HepG2 (cell line): Measurements from ENCODE around the gene TM2D1. TPM values are rescaled to one million over a fixed set of nuclear protein-coding genes. Genes with fewer than 3 reads are reported as not detected.

ENCODE experiments used
- ATF7-NPFF ChIP-seq: sonication (generic); formaldehyde crosslinking; IDR thresholded peaks from 2 replicates; pipeline ENCODE4 v1.8.1; 2023; ENCODE audit warnings: mild to moderate bottlenecking, low read depth, missing genetic modification reagents, moderate library complexity
- BRD4 ChIP-seq: sonication (generic); formaldehyde crosslinking; IDR thresholded peaks from 2 replicates; pipeline ENCODE4 v1.4.0; 2020; ENCODE audit warnings: missing genetic modification reagents
- CREBL2 ChIP-seq: sonication (generic); formaldehyde crosslinking; IDR thresholded peaks from 2 replicates; pipeline ENCODE4 v1.8.1; 2023; ENCODE audit warnings: missing genetic modification reagents, mild to moderate bottlenecking, borderline replicate concordance
- ETV6 ChIP-seq: sonication (generic); formaldehyde crosslinking; conservative IDR thresholded peaks from 2 replicates; pipeline ENCODE4 v1.4.0; 2020; ENCODE audit warnings: missing genetic modification reagents
- FOSL2 ChIP-seq: sonication (generic); formaldehyde crosslinking; IDR thresholded peaks from 2 replicates; pipeline ENCODE4 v1.4.0; 2020; ENCODE audit warnings: missing genetic modification reagents
- HHEX ChIP-seq: IDR thresholded peaks from 2 replicates; pipeline ENCODE4 v1.6.1; 2016; ENCODE audit warnings: control low read depth
- RBAK ChIP-seq: sonication (generic); formaldehyde crosslinking; IDR thresholded peaks from 2 replicates; pipeline ENCODE4 v1.5.1; 2020; ENCODE audit warnings: mild to moderate bottlenecking, missing genetic modification reagents
- REL ChIP-seq: sonication (generic); formaldehyde crosslinking; conservative IDR thresholded peaks from 2 replicates; pipeline ENCODE4 v1.8.0; 2022; ENCODE audit warnings: mild to moderate bottlenecking, missing genetic modification reagents, moderate library complexity
- REST ChIP-seq, 2 experiments: IDR thresholded peaks; 2 replicates each; pipeline ENCODE4 v1.6.1; 2011 to 2012; ENCODE audit warnings: low read length in 2 of 2, borderline replicate concordance in 1 of 2, low read depth in 1 of 2, mild to moderate bottlenecking in 1 of 2, moderate library complexity in 1 of 2
- RFX5 ChIP-seq: IDR thresholded peaks from 2 replicates; pipeline ENCODE4 v1.6.1; 2011; ENCODE audit warnings: low read depth, low read length, improper control_type of control experiment
- THAP8 ChIP-seq: sonication (generic); formaldehyde crosslinking; IDR thresholded peaks from 2 replicates; pipeline ENCODE4 v1.5.1; 2020; ENCODE audit warnings: missing genetic modification reagents, mild to moderate bottlenecking, borderline replicate concordance
- ZBTB1 ChIP-seq: sonication (generic); formaldehyde crosslinking; IDR thresholded peaks from 2 replicates; pipeline ENCODE4 v1.4.0; 2020; ENCODE audit warnings: missing genetic modification reagents, borderline replicate concordance
- ZBTB43 ChIP-seq: sonication (generic); formaldehyde crosslinking; conservative IDR thresholded peaks from 2 replicates; pipeline ENCODE4 v1.4.0; 2020; ENCODE audit warnings: missing genetic modification reagents
- ZNF18 ChIP-seq: sonication (generic); formaldehyde crosslinking; IDR thresholded peaks from 2 replicates; pipeline ENCODE4 v1.8.0; 2022; ENCODE audit warnings: mild to moderate bottlenecking, missing genetic modification reagents; ENCODE audit not compliant: insufficient replicate concordance
- ZNF275 ChIP-seq: sonication (generic); formaldehyde crosslinking; IDR thresholded peaks from 2 replicates; pipeline ENCODE4 v1.8.0; 2022; ENCODE audit warnings: missing genetic modification reagents, mild to moderate bottlenecking, inconsistent platforms, borderline replicate concordance
- ZNF451 ChIP-seq: sonication (generic); formaldehyde crosslinking; IDR thresholded peaks from 2 replicates; pipeline ENCODE4 v1.5.0; 2020; ENCODE audit warnings: mild to moderate bottlenecking, missing genetic modification reagents
- ZNF570 ChIP-seq: sonication (generic); formaldehyde crosslinking; IDR thresholded peaks from 2 replicates; pipeline ENCODE4 v1.4.0; 2020; ENCODE audit warnings: mild to moderate bottlenecking, missing genetic modification reagents, borderline replicate concordance
- ZNF674 ChIP-seq: sonication (generic); formaldehyde crosslinking; IDR thresholded peaks from 2 replicates; pipeline ENCODE4 v1.5.0; 2020; ENCODE audit warnings: low read depth, mild to moderate bottlenecking, missing genetic modification reagents
- ZNF891 ChIP-seq: sonication (generic); formaldehyde crosslinking; IDR thresholded peaks from 2 replicates; pipeline ENCODE4 v1.5.0; 2020; ENCODE audit warnings: mild to moderate bottlenecking, missing genetic modification reagents
- polyA plus RNA-seq, 8 experiments: library from polyadenylated mRNA; depleted of rRNA in 3 of 8; stranded (reverse) in 7 of 8; unstranded in 1 of 8; fragments of >200 nt; fragmentation: Illumina TruSeq in 4 of 8; extraction: Trizol in 4 of 8; gene quantifications; 2 replicates each; pipeline versions ENCODE4 v1.2.1 to v1.2.3, GENCODE V29; 2011 to 2016; ENCODE audit warnings: low read depth in 4 of 8, missing spikeins in 1 of 8, mixed read lengths in 1 of 8; ENCODE audit not compliant: insufficient read depth in 1 of 8
- total RNA-seq, 5 experiments: library from RNA; depleted of rRNA; stranded (reverse); fragments of >200 nt; fragmentation: Illumina TruSeq; extraction: Trizol; gene quantifications; 2 replicates each; pipeline ENCODE4 v1.2.3, GENCODE V29; 2016; ENCODE audit warnings: low read depth in 1 of 5

Gene TM2D1
- total and polyA plus RNA-seq, 2 of the 13 experiments (the other 11 are each of a cell fraction or from before 2014, with no cell fraction given) = 26.6 to 49.0 TPM

GRCh38 chr1:61724813-61725694 is at the start of gene TM2D1 (continued):
- TF ChIP-seq ZBTB43 (CRISPR knock-in tag) (peak; percentile 44; the same call in 1 of the 2 replicates), FOSL2 (CRISPR knock-in tag) (peak; percentile 33; the same call in 1 of the 2 replicates), RBAK (CRISPR knock-in tag) (peak; percentile 75; the same call in 1 of the 2 replicates), ETV6 (CRISPR knock-in tag) (peak; percentile 94), ZBTB1 (CRISPR knock-in tag) (no peak), ZNF275 (CRISPR knock-in tag) (peak; percentile 87; the same call in 1 of the 2 replicates), REL (no peak), ZNF891 (CRISPR knock-in tag) (peak; percentile 83), ZNF451 (CRISPR knock-in tag) (peak; percentile 93; the same call in 1 of the 2 replicates), ZNF570 (0 out of 2 replicates have a peak, but pooled peaks have one; percentile 61), THAP8 (no peak), ZNF18 (CRISPR knock-in tag) (no peak), CREBL2 (0 out of 2 replicates have a peak, but pooled peaks have one; percentile 30), ZNF674 (CRISPR knock-in tag) (no peak), RFX5 (no peak), REST (IDR thresholded peaks at IDR 0.05; ENCODE audit: borderline replicate concordance in 1 of 2, low read depth in 1 of 2, low read length in 2 of 2) (no peak), ATF7-NPFF (peak; percentile 89), HHEX (CRISPR knock-in tag) (no peak), BRD4 (CRISPR knock-in tag) (peak; percentile 94)
